ENCODE measurements around the gene RTN4RL1.

Gene RTN4RL1

DNA sequence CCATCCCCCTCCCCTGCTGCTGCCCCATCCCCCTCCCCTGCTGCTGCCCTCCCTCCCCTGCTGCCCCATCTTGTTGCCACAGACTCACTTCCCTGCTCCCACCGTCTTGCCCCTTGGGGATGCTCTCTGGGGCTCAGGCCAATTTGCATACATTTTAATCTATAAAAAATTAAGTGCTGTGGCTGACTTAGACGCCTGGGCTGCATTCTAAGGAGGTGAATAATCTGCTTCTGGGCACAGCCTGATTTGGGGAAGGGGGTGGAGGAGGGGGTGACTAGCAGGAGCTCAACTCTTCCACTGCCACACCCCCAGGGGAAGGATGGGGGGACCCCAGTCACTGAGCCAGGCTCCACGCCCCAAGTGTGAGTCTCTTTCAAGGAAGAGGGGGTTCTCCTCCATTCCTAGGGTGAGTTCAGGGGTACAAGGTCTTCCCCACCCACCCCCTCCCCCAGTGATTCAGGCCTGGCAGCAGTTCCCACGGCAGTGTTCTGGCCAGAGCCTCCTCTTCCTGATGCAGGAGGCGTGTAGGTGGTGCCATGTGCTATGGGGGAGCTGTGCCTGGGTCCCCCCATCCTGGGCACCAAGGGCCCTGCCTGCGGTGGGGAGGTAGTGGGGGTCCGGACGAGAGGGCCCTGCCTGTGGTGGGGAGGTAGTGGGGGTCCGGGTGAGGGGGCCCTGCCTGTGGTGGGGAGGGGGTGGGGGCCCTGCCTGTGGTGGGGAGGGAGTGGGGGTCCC lies 9.8 kb upstream of the RTN4RL1 start:
- no peak for DNase-seq (ENCODE audit: low spot score in 2 of 2)
- in situ Hi-C loops (cut with MboI; ENCODE audit: low sequenced_read_pairs) = loop anchor here (10.0 to 25.0 kb wide), 2 partner anchors 320 to 398 kb away; partner anchors contain the start of genes RILP, SCARF1, SLC43A2 and TLCD2
- Histone ChIP-seq H3K36me3 (replicated peaks) (peaks cover 6% of the 10 kb centered on the region), H3K9me3 (no peaks in the 10 kb centered on the region), H3K27me3 (ENCODE audit: low read depth) (no peaks in the 10 kb centered on the region), H3K4me1 (peaks cover 6% of the 10 kb centered on the region), H3K4me3 (no peak overlapping the region)

DNA sequence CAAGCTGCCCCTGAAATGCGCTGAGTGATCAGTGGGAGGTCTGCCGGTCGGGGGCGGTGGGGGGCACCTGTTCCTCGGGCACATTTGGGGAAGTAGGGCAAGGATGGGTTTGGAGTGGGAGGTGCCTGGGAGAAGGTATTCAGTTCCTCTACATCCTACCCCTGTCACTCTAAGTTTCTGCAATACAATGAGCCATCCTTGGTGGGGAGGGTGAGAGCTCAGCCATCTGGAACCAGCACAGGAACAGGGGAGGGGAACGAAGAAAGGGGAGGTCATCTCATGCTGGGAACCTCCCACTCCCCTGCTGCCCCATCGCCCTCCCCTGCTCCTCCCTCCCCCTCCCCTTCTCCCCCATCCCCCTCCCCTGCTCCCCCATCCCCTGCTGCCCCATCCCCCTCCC lies 9.0 kb upstream of the RTN4RL1 start:
- Histone ChIP-seq H3K4me3 (no peak overlapping the region), H3K4me1 (peaks cover 8% of the 10 kb centered on the region), H3K27me3 (ENCODE audit: low read depth) (no peaks in the 10 kb centered on the region), H3K36me3 (replicated peaks) (peaks cover 6% of the 10 kb centered on the region), H3K9me3 (no peaks in the 10 kb centered on the region)
- DNase-seq (ENCODE audit: low spot score in 2 of 2) = no peak
- in situ Hi-C loops (cut with MboI; ENCODE audit: low sequenced_read_pairs) = loop anchor here (10.0 to 25.0 kb wide), 2 partner anchors 319 to 397 kb away; partner anchors contain the start of genes RILP, SCARF1, SLC43A2 and TLCD2

DNA sequence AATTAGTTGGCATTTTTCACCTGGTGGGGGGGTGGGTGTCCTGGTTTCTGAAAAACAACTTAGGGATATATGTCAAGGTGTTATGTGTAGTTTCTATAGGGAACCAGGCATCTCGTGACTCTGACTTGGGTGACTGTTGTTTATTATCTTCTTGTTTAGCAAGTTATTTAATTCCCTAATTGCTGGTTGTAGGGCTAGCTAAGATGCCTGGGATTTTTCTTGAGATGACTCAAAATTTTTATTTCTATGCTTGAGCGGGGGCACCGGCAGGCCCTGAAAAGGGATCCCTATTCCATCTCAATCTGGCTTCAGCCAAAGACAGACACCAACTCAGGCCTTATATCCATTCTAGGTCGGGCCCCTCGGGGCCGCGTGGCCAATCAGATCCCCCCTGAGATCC lies 8.0 kb upstream of the RTN4RL1 start:
- Histone ChIP-seq H3K4me1 (peaks cover 8% of the 10 kb centered on the region), H3K4me3 (no peak overlapping the region), H3K9me3 (no peaks in the 10 kb centered on the region), H3K27me3 (ENCODE audit: low read depth) (no peaks in the 10 kb centered on the region), H3K36me3 (replicated peaks) (peaks cover 6% of the 10 kb centered on the region)
- in situ Hi-C loops (cut with MboI; ENCODE audit: low sequenced_read_pairs) = loop anchor here (10.0 to 25.0 kb wide), 2 partner anchors 318 to 396 kb away; partner anchors contain the start of genes RILP, SCARF1, SLC43A2 and TLCD2
- no peak for DNase-seq (ENCODE audit: low spot score in 2 of 2)

DNA sequence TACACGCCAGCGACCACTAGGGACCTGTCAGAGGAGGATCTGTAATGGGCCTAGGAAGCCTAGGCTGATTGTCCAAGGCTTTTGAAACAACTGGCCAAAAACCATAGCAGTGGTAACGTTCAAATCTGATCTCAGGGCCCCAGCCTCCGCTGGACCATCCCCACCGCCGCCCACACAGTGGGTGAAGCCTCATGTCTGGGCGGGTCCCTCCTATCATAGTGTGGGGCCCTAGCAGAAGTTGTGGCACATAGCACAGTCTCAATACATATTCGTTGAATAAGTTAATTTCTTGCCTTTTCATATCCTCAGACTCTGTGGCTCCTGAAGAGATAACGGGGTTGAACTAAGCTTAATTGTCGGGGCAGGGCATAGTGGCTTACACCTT lies 5.6 kb upstream of the RTN4RL1 start:
- Histone ChIP-seq H3K4me3 (peak overlapping the region; percentile 98), H3K9me3 (no peaks in the 10 kb centered on the region), H3K27me3 (ENCODE audit: low read depth) (no peaks in the 10 kb centered on the region), H3K4me1 (peaks cover 12% of the 10 kb centered on the region), H3K36me3 (replicated peaks) (peaks cover under 1% of the 10 kb centered on the region)
- in situ Hi-C loops (cut with MboI; ENCODE audit: low sequenced_read_pairs) = loop anchor here (10.0 to 25.0 kb wide), 2 partner anchors 316 to 393 kb away; partner anchors contain the start of genes RILP, SCARF1, SLC43A2 and TLCD2
- no peak for DNase-seq (ENCODE audit: low spot score in 2 of 2)

DNA sequence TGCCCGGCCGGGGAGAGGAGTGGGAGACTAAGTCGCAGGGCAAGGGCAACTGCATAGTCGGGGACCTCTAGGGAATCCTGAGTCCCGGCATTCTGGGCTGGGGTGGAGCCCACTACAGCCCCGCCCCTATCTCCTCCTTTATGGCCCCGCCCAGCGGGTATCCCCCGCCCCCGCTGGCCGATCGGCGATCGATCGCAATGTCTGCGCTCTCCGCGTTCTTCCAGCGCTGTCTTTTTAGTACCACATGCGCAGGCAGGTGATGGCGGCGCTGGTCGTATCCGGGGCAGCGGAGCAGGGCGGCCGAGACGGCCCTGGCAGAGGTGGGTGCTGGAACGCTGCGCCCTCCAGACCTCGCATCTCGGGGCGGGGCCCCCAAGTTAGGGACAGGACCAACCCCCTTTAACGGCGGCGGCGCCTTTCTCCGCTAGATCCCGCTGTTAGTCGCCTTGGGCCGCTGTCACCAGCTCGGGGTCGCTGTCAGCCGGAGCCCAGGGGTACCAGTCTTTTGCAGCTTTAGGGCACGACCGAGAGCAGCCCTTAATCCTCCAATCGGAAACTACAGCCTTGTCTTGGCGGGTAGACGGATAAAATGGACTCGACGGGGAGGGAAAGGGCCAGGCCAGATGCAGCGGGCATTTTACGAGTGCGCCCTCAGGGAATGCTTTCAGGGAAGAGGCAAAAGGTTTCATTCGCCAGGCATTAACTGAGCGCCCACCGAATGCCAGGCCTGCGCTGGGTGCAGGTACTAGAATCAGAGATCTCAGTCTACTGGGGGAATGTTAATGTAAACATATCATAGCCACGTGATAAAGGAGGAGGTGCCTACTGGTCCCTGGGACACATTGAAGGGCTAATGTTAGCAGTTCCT lies 5.0 kb upstream of the RTN4RL1 start, which contains the start of gene DPH1:
DPH1 (plus strand) TSS at position 243 of the 868 bp plus-strand sequence; CDS start at position 260, 17 bp downstream.
- peak within 1 kb of the TSS; percentile 98 for H3K4me3 ChIP-seq
- no peaks in the 10 kb centered on the region for H3K9me3 ChIP-seq
- in situ Hi-C loops (cut with MboI; ENCODE audit: low sequenced_read_pairs) = loop anchor here (5.0 to 25.0 kb wide), 3 partner anchors 118 to 393 kb away; partner anchors contain the start of genes RILP, SCARF1, SLC43A2 and TLCD2
- DNase-seq (ENCODE audit: low spot score in 2 of 2) = peak; percentile 95
- no peaks in the 10 kb centered on the region for H3K27me3 ChIP-seq (ENCODE audit: low read depth)
- peaks cover 12% of the 10 kb centered on the region for H3K4me1 ChIP-seq
- H3K36me3 ChIP-seq (replicated peaks) = no peaks in the 10 kb centered on the region; the same call in 1 of the 2 replicates

DNA sequence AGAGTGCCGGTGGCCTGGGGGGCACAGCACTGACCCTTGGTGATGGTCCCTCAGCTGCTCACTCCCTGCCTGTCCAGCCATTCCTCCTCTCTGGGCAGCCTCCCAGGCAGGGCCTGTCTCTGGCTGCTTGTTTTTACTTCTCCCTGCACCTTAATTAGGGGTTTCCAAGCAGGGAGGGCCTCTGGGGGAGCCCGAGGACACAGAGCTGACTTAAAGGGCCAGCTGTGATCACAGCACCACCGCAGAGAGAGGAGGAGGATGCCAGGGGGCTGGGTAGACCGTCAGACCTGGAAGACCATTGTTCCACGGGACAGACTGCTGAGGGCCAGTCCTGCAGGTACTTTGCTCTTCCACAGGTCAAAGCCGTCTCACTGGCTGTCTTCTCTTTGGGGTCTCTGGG lies 3.6 kb upstream of the RTN4RL1 start:
- in situ Hi-C loops (cut with MboI; ENCODE audit: low sequenced_read_pairs) = loop anchor here (5.0 to 25.0 kb wide), 2 partner anchors 116 to 391 kb away; partner anchors contain the start of genes RILP, SCARF1 and SLC43A2
- no peaks in the 10 kb centered on the region; the same call in 1 of the 2 replicates for H3K36me3 ChIP-seq (replicated peaks)
- DNase-seq (ENCODE audit: low spot score in 2 of 2) = no peak
- H3K4me3 ChIP-seq = no peak overlapping the region
- no peaks in the 10 kb centered on the region for H3K27me3 ChIP-seq (ENCODE audit: low read depth)
- H3K4me1 ChIP-seq = peaks cover 12% of the 10 kb centered on the region
- H3K9me3 ChIP-seq = no peaks in the 10 kb centered on the region

DNA sequence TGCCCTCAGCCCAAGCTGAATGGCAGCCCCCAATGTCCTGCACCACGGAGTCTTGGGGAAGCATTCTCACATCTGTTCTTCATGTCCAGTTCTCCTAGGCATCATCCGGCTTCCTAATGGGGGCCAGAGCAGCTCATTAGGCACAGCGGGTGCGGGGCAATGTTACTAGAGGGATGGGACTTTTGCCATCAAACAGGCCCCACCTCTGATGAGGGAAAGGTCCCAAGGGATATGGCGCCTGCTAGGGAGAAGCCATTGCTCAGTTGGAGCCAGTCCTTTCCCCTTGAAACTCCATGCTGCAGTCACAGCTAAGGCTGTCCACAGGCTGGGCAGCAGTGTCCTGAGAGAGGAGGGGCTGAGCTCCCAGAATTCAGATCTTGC lies 3.1 kb upstream of the RTN4RL1 start:
- no peaks in the 10 kb centered on the region for H3K9me3 ChIP-seq
- peaks cover 13% of the 10 kb centered on the region for H3K4me1 ChIP-seq
- H3K36me3 ChIP-seq (replicated peaks) = no peaks in the 10 kb centered on the region; the same call in 1 of the 2 replicates
- no peaks in the 10 kb centered on the region for H3K27me3 ChIP-seq (ENCODE audit: low read depth)
- H3K4me3 ChIP-seq = no peak overlapping the region
- DNase-seq (ENCODE audit: low spot score in 2 of 2) = no peak
- in situ Hi-C loops (cut with MboI; ENCODE audit: low sequenced_read_pairs) = loop anchor here (5.0 to 25.0 kb wide), 2 partner anchors 116 to 391 kb away; partner anchors contain the start of genes RILP, SCARF1 and SLC43A2

DNA sequence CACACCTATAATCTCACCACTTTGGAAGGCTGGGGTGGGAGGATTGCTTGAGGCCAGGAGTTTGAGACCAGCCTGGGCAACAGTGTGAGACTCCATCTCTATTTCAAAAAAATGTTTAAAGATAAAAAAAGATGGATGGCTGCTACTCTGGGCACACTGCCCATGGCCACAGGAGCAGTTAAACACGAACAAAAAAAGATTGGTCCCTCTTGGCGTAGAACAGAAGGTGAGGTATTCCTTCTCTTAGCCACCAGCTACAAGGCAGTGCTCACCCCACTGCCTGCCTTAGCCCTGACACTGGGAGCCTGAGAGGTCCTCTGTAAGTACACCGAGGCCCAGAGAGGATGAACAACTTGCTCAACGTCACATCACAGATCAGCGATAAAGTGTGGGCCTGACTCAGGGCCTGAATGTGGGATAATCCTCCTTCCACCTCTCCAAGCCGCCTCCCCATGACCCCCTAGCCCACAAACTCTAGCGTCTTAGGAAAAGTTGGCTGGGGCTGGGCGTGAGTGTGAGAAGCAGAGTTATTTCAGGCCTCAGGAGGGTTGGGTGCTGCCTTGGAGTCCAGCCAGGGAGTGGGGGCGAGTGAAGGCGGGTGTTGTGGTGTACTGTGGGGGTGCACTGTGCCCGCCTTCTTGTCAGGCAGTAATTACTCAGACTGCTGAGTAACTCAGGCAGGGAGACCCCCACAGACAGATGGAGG lies 2.5 kb upstream of the RTN4RL1 start:
- H3K27me3 ChIP-seq (ENCODE audit: low read depth) = no peaks in the 10 kb centered on the region
- H3K36me3 ChIP-seq (replicated peaks) = no peaks in the 10 kb centered on the region; the same call in 1 of the 2 replicates
- no peak for DNase-seq (ENCODE audit: low spot score in 2 of 2)
- peaks cover 14% of the 10 kb centered on the region for H3K4me1 ChIP-seq
- H3K9me3 ChIP-seq = no peaks in the 10 kb centered on the region
- in situ Hi-C loops (cut with MboI; ENCODE audit: low sequenced_read_pairs) = loop anchor here (5.0 to 25.0 kb wide), 2 partner anchors 115 to 390 kb away; partner anchors contain the start of genes RILP, SCARF1 and SLC43A2
- H3K4me3 ChIP-seq = no peak overlapping the region

DNA sequence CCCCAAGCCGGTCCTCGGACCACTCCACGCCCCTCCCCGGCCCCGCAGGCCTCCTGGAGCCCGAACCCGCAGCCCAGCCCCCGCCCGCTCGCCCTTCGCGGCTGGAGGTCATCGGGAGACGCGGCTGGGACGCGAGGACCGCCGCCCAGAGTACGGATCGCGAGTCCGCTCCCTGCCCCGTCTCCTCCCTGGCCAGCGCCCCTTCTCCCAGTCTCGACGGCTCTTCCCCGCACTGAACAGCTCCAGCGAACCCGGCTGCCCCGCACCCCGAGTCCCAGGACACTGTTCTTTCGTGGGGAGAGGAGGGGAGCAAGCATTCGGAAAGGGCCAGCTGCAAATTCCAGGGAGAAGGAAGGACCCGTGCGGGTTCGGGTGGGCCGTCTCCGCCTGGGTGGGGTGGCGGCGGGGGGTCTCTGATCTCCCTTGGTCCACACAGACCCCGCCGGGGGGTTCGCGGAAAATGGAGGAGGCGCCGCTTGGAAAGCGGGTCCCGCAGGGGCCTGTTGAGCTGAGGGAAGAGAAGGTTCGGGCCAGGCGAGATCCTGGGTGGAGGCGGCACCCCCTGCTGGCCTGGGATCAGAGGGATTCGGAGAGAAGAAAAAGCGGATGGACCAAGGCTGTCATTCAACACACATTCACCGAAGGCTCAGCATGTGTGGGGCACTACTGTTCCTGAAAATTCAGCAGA lies 632 bp upstream of the RTN4RL1 start:
- Histone ChIP-seq H3K36me3 (replicated peaks) (no peaks in the 10 kb centered on the region; the same call in 1 of the 2 replicates), H3K4me3 (peak overlapping the region; percentile 50), H3K4me1 (peaks cover 10% of the 10 kb centered on the region), H3K9me3 (no peaks in the 10 kb centered on the region), H3K27me3 (ENCODE audit: low read depth) (no peaks in the 10 kb centered on the region)
- DNase-seq (ENCODE audit: low spot score in 2 of 2) = peak; percentile 76 to 90
- in situ Hi-C loops (cut with MboI; ENCODE audit: low sequenced_read_pairs) = loop anchor here (5.0 to 25.0 kb wide), 2 partner anchors 113 to 388 kb away; partner anchors contain the start of genes RILP, SCARF1 and SLC43A2

DNA sequence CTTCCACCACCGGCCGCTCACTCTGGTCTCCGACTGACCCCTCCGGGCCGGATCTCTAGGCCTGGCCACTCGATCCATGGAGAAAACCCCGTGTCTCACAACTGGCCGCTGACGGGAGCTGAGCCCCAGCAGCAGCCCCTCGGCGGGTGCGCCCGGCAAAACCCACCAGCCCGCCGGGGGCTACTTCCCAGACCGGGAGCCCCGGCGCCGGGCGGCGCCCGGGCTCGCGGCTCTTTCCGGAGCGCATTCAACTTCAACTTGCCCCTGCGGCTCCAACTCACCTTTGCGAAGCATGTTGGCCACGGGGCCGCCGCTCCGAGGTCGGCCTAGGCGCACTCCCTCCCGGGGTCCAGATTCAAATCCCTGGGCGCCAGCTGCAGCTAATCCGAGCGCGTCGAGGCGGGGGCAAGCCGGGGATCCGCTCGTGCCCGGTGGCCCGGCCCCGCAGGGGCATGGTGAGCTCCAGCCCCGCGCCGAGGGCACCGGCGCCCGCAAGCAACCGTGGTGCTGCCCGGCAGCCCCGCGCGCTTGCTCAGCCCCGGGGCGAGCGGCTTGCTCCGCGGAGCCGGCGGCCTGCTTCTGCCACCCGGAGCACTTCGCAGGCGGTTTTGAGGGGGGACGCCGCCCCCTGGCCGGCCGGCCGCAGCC lies 438 bp downstream of the RTN4RL1 start:
- no peaks in the 10 kb centered on the region for H3K36me3 ChIP-seq (replicated peaks)
- H3K4me1 ChIP-seq = peaks cover 8% of the 10 kb centered on the region
- no peaks in the 10 kb centered on the region for H3K9me3 ChIP-seq
- peak overlapping the region; percentile 50 for H3K4me3 ChIP-seq
- DNase-seq (ENCODE audit: low spot score in 2 of 2) = peak in 1 of 2 experiments; percentile 34
- no peaks in the 10 kb centered on the region for H3K27me3 ChIP-seq (ENCODE audit: low read depth)
- in situ Hi-C loops (cut with MboI; ENCODE audit: low sequenced_read_pairs) = loop anchor here (5.0 to 25.0 kb wide), 2 partner anchors 112 to 387 kb away; partner anchors contain the start of genes RILP, SCARF1 and SLC43A2

DNA sequence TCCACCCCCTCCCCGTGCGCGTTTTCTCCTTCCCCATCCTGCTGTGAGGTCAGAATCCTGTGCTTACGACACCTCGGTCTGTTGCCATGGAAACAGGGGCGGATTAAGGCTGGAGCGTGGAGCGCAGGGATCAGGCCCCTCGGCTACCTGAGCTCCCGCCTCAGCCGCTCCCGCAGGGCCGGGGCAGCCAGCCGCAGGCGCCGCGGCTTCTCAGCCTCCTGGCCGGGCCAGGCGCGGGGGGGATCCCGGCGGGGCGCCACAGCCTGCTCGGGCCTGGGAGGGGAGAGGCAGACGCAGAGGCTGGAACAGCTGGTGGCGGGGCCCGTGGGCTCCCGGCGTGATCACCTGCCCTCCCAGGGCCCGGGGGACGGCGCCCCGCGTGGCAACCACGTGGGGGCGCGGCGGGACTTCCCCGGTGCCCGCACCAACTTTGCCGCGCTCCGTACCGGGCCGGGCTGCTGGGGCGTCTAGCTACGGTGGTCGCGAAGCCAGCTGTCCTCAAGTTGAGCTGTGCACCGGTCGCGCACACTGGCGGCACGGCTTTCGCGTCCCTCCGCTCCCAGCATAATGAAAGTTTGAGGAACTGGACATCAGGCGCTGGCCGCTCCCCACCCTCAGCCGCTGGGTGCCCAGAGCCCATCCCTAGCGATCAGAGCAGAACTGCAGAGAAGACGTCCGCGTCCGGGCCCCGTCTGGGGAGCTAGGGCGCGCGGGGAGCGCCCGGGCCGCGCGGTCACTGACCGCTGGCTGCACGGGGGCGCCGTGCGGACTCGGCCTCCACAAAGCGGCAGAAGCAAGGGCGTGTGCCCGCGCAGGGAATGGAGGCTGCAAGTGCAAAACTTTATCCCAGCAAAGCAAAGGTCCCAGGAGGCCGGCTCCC lies 1.2 kb downstream of the RTN4RL1 start:
- peak; percentile 75 to 91 for DNase-seq (ENCODE audit: low spot score in 2 of 2)
- Histone ChIP-seq H3K36me3 (replicated peaks) (no peaks in the 10 kb centered on the region), H3K27me3 (ENCODE audit: low read depth) (no peaks in the 10 kb centered on the region), H3K4me3 (peak overlapping the region; percentile 50), H3K4me1 (peaks cover 6% of the 10 kb centered on the region; the same call in 1 of the 2 replicates), H3K9me3 (no peaks in the 10 kb centered on the region)
- in situ Hi-C loops (cut with MboI; ENCODE audit: low sequenced_read_pairs) = no loop called here

Measured in HAP-1 (cell line).